WTC11 (cell line): ENCODE data around the gene STAMBP. TPM values are rescaled to one million over a fixed set of nuclear protein-coding genes. Genes with fewer than 3 reads are reported as not detected.

ENCODE experiments used
- ATAC-seq: fragments of 200-7000 bp; cut with Tn5 transposase; 2 replicates; pipeline ENCODE4 v1.10.0; 2021; ENCODE audit warnings: mild to moderate bottlenecking, moderate library complexity
- CTCF ChIA-PET: fragments of 300-600 bp; sonication (Branson Sonifier 250); formaldehyde crosslinking; loops from one replicate; lab custom pipeline; 2021; ENCODE audit warnings: antibody characterized with exemption; lab: Charles Lee
- POLR2A ChIA-PET: fragments of 350-600 bp; sonication (Branson Sonifier 250); formaldehyde crosslinking; loops from one replicate; lab custom pipeline; 2021; ENCODE audit warnings: antibody characterized with exemption; lab: Charles Lee
- DNase-seq: peaks from one replicate; pipeline ENCODE4 v3.0.0; 2021; ENCODE audit warnings: low spot score
- H3K27ac Mint-ChIP-seq: 2 replicates; pipeline ENCODE4 v1.8.0; 2021; ENCODE audit warnings: mixed read lengths
- H3K27me3 Mint-ChIP-seq: 2 replicates; pipeline ENCODE4 v1.8.0; 2021; ENCODE audit warnings: low read depth, mild to moderate bottlenecking, moderate library complexity, mixed read lengths
- H3K36me3 Mint-ChIP-seq: 2 replicates; pipeline ENCODE4 v1.8.0; 2021; ENCODE audit warnings: mixed read lengths
- H3K4me1 Mint-ChIP-seq: 2 replicates; pipeline ENCODE4 v1.8.0; 2022; ENCODE audit warnings: mixed read lengths
- H3K4me3 Mint-ChIP-seq: 2 replicates; pipeline ENCODE4 v1.8.0; 2021; ENCODE audit warnings: mild to moderate bottlenecking, moderate library complexity, mixed read lengths
- H3K9me3 Mint-ChIP-seq: 2 replicates; pipeline ENCODE4 v1.8.0; 2021; ENCODE audit warnings: mixed read lengths
- ATF1 ChIP-seq: sonication (generic); formaldehyde crosslinking; IDR thresholded peaks from 2 replicates; pipeline ENCODE4 v1.8.1; 2023; ENCODE audit warnings: mild to moderate bottlenecking, moderate library complexity, missing genetic modification reagents
- E2F5 ChIP-seq: sonication (generic); formaldehyde crosslinking; IDR thresholded peaks from 2 replicates; pipeline ENCODE4 v1.8.1; 2022; ENCODE audit warnings: mild to moderate bottlenecking, moderate library complexity, missing genetic modification reagents
- EMX1 ChIP-seq: fragments of 250-450 bp; sonication (Bioruptor Pico); IDR thresholded peaks from 2 replicates; pipeline ENCODE4 v1.8.0; 2021; ENCODE audit warnings: mild to moderate bottlenecking
- FOXJ3 ChIP-seq: sonication (generic); formaldehyde crosslinking; IDR thresholded peaks from 2 replicates; pipeline ENCODE4 v1.9.0; 2021; ENCODE audit warnings: missing genetic modification reagents, mild to moderate bottlenecking, borderline replicate concordance
- FOXP1 ChIP-seq: sonication (generic); formaldehyde crosslinking; IDR thresholded peaks from 2 replicates; pipeline ENCODE4 v1.8.0; 2022; ENCODE audit warnings: missing genetic modification reagents, mild to moderate bottlenecking, moderate library complexity, borderline replicate concordance
- GABPB1 ChIP-seq: sonication (generic); formaldehyde crosslinking; IDR thresholded peaks from 2 replicates; pipeline ENCODE4 v1.8.1; 2023; ENCODE audit warnings: mild to moderate bottlenecking, missing genetic modification reagents
- IRF2 ChIP-seq: sonication (generic); formaldehyde crosslinking; IDR thresholded peaks from 2 replicates; pipeline ENCODE4 v1.8.0; 2022; ENCODE audit warnings: low read depth, missing genetic modification reagents, borderline replicate concordance
- MYBL2 ChIP-seq: sonication (generic); formaldehyde crosslinking; IDR thresholded peaks from 2 replicates; pipeline ENCODE4 v1.8.1; 2023; ENCODE audit warnings: mild to moderate bottlenecking, moderate library complexity, missing genetic modification reagents
- NR1H2 ChIP-seq: sonication (generic); formaldehyde crosslinking; IDR thresholded peaks from 2 replicates; pipeline ENCODE4 v1.9.0; 2021; ENCODE audit warnings: mild to moderate bottlenecking, moderate library complexity, missing genetic modification reagents
- PREB ChIP-seq: sonication (generic); formaldehyde crosslinking; IDR thresholded peaks from 2 replicates; pipeline ENCODE4 v1.8.1; 2022; ENCODE audit warnings: mild to moderate bottlenecking, missing genetic modification reagents, moderate library complexity, borderline replicate concordance
- SOX15 ChIP-seq: fragments of 250-450 bp; sonication (Bioruptor Pico); IDR thresholded peaks from 2 replicates; pipeline ENCODE4 v1.9.0; 2021; ENCODE audit warnings: mild to moderate bottlenecking
- TCF7 ChIP-seq: sonication (generic); formaldehyde crosslinking; IDR thresholded peaks from 2 replicates; pipeline ENCODE4 v1.8.0; 2022; ENCODE audit warnings: mild to moderate bottlenecking, low read depth, missing genetic modification reagents, moderate library complexity
- TP53 ChIP-seq: sonication (generic); formaldehyde crosslinking; IDR thresholded peaks from 2 replicates; pipeline ENCODE4 v1.8.1; 2023; ENCODE audit warnings: mild to moderate bottlenecking, missing genetic modification reagents
- ZMAT4 ChIP-seq: fragments of 250-450 bp; sonication (Bioruptor Pico); IDR thresholded peaks from 2 replicates; pipeline ENCODE4 v1.9.0; 2021; ENCODE audit warnings: mild to moderate bottlenecking
- ZNF232 ChIP-seq: sonication (generic); formaldehyde crosslinking; IDR thresholded peaks from 2 replicates; pipeline ENCODE4 v1.8.0; 2022; ENCODE audit warnings: mild to moderate bottlenecking, missing genetic modification reagents
- total RNA-seq: library from RNA; stranded (reverse); gene quantifications from 3 replicates; pipeline ENCODE4 v1.2.3, GENCODE V29; 2021
- TF ChIP-seq, protein P1 (sequence below): sonication (generic); formaldehyde crosslinking; IDR thresholded peaks from 2 replicates; pipeline ENCODE4 v1.8.1; 2022; ENCODE audit warnings: missing genetic modification reagents, borderline replicate concordance
- TF ChIP-seq, protein P2 (sequence below): fragments of 250-450 bp; sonication (Bioruptor Pico); IDR thresholded peaks from 2 replicates; pipeline ENCODE4 v1.8.0; 2021; ENCODE audit warnings: mild to moderate bottlenecking
- TF ChIP-seq, protein P3 (sequence below): sonication (generic); formaldehyde crosslinking; IDR thresholded peaks from 2 replicates; pipeline ENCODE4 v1.8.0; 2022; ENCODE audit warnings: mild to moderate bottlenecking, missing genetic modification reagents
- TF ChIP-seq, protein P4 (sequence below): sonication (generic); formaldehyde crosslinking; IDR thresholded peaks from 2 replicates; pipeline ENCODE4 v1.8.0; 2022; ENCODE audit warnings: mild to moderate bottlenecking, missing genetic modification reagents
- TF ChIP-seq, protein P5 (sequence below): sonication (generic); formaldehyde crosslinking; IDR thresholded peaks from 2 replicates; pipeline ENCODE4 v1.8.0; 2022; ENCODE audit warnings: missing genetic modification reagents

STAMBP gene
- total RNA-seq, 1 experiment from 2014 or later: 40.9 TPM

- no peak; the same call in 1 of the 2 replicates for ATAC-seq
- Mint-ChIP-seq H3K4me1 (peaks cover 4% of the 10 kb centered on the region), H3K36me3 (no peaks in the 10 kb centered on the region), H3K9me3 (no peaks in the 10 kb centered on the region), H3K27ac (no peak overlapping the region), H3K27me3 (no peaks in the 10 kb centered on the region; the same call in 1 of the 2 replicates), H3K4me3 (no peak overlapping the region)
- TF ChIP-seq TP53 (CRISPR knock-in tag) (no peak), FOXP1 (CRISPR knock-in tag) (no peak), SOX15 (no peak), E2F5 (CRISPR knock-in tag) (no peak), NR1H2 (no peak), MYBL2 (CRISPR knock-in tag) (no peak), GABPB1 (CRISPR knock-in tag) (no peak), FOXJ3 (CRISPR knock-in tag) (no peak), TCF7 (no peak)
- TF ChIP-seq, protein P1, sequence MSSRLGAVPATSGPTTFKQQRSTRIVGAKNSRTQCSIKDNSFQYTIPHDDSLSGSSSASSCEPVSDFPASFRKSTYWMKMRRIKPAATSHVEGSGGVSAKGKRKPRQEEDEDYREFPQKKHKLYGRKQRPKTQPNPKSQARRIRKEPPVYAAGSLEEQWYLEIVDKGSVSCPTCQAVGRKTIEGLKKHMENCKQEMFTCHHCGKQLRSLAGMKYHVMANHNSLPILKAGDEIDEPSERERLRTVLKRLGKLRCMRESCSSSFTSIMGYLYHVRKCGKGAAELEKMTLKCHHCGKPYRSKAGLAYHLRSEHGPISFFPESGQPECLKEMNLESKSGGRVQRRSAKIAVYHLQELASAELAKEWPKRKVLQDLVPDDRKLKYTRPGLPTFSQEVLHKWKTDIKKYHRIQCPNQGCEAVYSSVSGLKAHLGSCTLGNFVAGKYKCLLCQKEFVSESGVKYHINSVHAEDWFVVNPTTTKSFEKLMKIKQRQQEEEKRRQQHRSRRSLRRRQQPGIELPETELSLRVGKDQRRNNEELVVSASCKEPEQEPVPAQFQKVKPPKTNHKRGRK: no peak
- TF ChIP-seq, protein P2, sequence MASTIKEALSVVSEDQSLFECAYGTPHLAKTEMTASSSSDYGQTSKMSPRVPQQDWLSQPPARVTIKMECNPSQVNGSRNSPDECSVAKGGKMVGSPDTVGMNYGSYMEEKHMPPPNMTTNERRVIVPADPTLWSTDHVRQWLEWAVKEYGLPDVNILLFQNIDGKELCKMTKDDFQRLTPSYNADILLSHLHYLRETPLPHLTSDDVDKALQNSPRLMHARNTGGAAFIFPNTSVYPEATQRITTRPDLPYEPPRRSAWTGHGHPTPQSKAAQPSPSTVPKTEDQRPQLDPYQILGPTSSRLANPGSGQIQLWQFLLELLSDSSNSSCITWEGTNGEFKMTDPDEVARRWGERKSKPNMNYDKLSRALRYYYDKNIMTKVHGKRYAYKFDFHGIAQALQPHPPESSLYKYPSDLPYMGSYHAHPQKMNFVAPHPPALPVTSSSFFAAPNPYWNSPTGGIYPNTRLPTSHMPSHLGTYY (CRISPR knock-in tag): no peak
- TF ChIP-seq, protein P3, sequence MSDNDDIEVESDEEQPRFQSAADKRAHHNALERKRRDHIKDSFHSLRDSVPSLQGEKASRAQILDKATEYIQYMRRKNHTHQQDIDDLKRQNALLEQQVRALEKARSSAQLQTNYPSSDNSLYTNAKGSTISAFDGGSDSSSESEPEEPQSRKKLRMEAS: no peak
- TF ChIP-seq, protein P4, sequence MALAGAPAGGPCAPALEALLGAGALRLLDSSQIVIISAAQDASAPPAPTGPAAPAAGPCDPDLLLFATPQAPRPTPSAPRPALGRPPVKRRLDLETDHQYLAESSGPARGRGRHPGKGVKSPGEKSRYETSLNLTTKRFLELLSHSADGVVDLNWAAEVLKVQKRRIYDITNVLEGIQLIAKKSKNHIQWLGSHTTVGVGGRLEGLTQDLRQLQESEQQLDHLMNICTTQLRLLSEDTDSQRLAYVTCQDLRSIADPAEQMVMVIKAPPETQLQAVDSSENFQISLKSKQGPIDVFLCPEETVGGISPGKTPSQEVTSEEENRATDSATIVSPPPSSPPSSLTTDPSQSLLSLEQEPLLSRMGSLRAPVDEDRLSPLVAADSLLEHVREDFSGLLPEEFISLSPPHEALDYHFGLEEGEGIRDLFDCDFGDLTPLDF (CRISPR knock-in tag): no peak
- TF ChIP-seq, protein P5, sequence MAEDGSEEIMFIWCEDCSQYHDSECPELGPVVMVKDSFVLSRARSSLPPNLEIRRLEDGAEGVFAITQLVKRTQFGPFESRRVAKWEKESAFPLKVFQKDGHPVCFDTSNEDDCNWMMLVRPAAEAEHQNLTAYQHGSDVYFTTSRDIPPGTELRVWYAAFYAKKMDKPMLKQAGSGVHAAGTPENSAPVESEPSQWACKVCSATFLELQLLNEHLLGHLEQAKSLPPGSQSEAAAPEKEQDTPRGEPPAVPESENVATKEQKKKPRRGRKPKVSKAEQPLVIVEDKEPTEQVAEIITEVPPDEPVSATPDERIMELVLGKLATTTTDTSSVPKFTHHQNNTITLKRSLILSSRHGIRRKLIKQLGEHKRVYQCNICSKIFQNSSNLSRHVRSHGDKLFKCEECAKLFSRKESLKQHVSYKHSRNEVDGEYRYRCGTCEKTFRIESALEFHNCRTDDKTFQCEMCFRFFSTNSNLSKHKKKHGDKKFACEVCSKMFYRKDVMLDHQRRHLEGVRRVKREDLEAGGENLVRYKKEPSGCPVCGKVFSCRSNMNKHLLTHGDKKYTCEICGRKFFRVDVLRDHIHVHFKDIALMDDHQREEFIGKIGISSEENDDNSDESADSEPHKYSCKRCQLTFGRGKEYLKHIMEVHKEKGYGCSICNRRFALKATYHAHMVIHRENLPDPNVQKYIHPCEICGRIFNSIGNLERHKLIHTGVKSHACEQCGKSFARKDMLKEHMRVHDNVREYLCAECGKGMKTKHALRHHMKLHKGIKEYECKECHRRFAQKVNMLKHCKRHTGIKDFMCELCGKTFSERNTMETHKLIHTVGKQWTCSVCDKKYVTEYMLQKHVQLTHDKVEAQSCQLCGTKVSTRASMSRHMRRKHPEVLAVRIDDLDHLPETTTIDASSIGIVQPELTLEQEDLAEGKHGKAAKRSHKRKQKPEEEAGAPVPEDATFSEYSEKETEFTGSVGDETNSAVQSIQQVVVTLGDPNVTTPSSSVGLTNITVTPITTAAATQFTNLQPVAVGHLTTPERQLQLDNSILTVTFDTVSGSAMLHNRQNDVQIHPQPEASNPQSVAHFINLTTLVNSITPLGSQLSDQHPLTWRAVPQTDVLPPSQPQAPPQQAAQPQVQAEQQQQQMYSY (CRISPR knock-in tag): no peak
- ChIA-PET POLR2A (interaction anchor here (0.9 kb wide), 1 partner anchor 30 kb away, joined by 3 read pairs; no protein-coding TSS in a partner anchor), CTCF (interaction anchor here (0.9 to 1.7 kb wide), 3 partner anchors 17 to 230 kb away, joined by 3 to 4 read pairs (median 3); no protein-coding TSS in a partner anchor)
- no peak for DNase-seq
Measured at GRCh38 chr2:73890301-73891092, 61.7 kb downstream of the STAMBP start.

DNA sequence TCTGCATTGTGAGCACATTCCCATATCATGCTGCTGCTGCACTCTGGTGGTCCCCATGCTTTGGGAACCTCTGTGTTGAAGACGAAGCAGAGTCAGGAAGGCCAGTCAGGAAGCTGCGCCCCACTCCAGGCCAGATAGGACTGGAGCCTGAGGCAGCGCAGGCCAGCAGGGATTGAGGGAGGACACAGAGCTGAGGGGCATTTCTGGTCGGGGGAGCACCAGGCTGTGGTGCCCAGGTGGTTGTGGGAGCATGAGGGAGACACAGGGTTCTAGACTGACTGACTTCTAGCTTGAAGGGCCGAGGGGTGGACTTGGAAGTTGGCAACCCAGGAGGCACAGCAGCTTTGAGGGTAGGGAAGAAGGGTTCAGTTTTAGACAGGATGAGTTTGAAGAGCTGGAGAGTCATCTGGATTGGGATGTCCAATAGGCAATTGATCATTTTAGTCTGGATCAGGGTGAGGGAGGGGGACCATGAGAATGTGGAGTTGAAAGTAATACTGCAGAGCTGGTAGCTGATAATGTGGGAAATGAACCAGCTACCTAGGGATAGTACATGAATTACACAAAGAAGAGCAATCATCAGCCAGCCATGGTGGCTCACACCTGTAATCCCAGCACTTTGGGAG, 62.6 kb downstream of the STAMBP start:
- ChIA-PET CTCF (interaction anchor here (1.3 to 4.3 kb wide), 5 partner anchors 16 to 229 kb away, joined by 3 to 14 read pairs (median 5); no protein-coding TSS in a partner anchor), POLR2A (no interaction called here)
- Mint-ChIP-seq H3K4me1 (peaks cover 4% of the 10 kb centered on the region), H3K4me3 (no peak overlapping the region), H3K27ac (no peak overlapping the region), H3K27me3 (no peaks in the 10 kb centered on the region; the same call in 1 of the 2 replicates), H3K9me3 (no peaks in the 10 kb centered on the region), H3K36me3 (no peaks in the 10 kb centered on the region)
- DNase-seq: no peak
- no peak for ATAC-seq
- TF ChIP-seq ZNF232 (CRISPR knock-in tag): no peak
- TF ChIP-seq IRF2 (CRISPR knock-in tag): no peak
- TF ChIP-seq EMX1 (CRISPR knock-in tag): no peak
- no peak for TF ChIP-seq ZMAT4
- TF ChIP-seq GABPB1 (CRISPR knock-in tag): no peak
- TF ChIP-seq, protein P1: no peak
- no peak for TF ChIP-seq FOXP1 (CRISPR knock-in tag)
- TF ChIP-seq ATF1 (CRISPR knock-in tag): no peak
- no peak for TF ChIP-seq PREB (CRISPR knock-in tag)
